RWPE1 (cell line): ENCODE results near the gene TMEM52.

Source experiments
- CTCF ChIA-PET: fragments of 350-600 bp; sonication (Branson Sonifier 250); formaldehyde crosslinking; extraction: SDS; loops from one replicate; lab custom pipeline; 2021; lab: Yijun Ruan, JAX
- POLR2A ChIA-PET: fragments of 400-600 bp; formaldehyde crosslinking; extraction: SDS; loops from one replicate; lab custom pipeline; 2020; ENCODE audit warnings: antibody characterized with exemption; ENCODE audit not compliant: low non-redundant PET; lab: Yijun Ruan, JAX
- DNase-seq: peaks from one replicate; pipeline ENCODE4 v3.0.0; 2012; ENCODE audit warnings: low spot score
- H3K27ac ChIP-seq: fragments of 450-650 bp; 2 replicates; pipeline ENCODE4 v1.5.1; 2017
- CTCF ChIP-seq: fragments of 450-650 bp; conservative IDR thresholded peaks from 2 replicates; pipeline ENCODE4 v1.5.1; 2017; ENCODE audit warnings: low read depth, mild to moderate bottlenecking

The TMEM52 gene

GRCh38 chr1:1918901-1919303, at the start of gene TMEM52:
Gene TMEM52, minus strand, starts transcription at chr1:1919279. Its CDS starts 14 bp downstream, at chr1:1919265.
- TF ChIP-seq CTCF: no peak
- CTCF ChIA-PET: no interaction called here
- POLR2A ChIA-PET: interaction anchor here (0.6 kb wide), 1 partner anchor 10 kb away, joined by 3 read pairs; no protein-coding TSS in a partner anchor
- H3K27ac ChIP-seq: peak within 1 kb of the TSS; percentile 75
- no peak for DNase-seq

- ChIA-PET POLR2A (no interaction called here), CTCF (no interaction called here)
- DNase-seq: no peak
- TF ChIP-seq CTCF: no peak
- peak overlapping the region; percentile 95 for H3K27ac ChIP-seq
Observed at GRCh38 chr1:1967879-1968278, 48.8 kb upstream of the TMEM52 start.

GRCh38 chr1:1967151-1967550, 48.1 kb upstream of the TMEM52 start:
- CTCF ChIA-PET: interaction anchor here (1.7 kb wide), 1 partner anchor 78 kb away, joined by 7 read pairs; no protein-coding TSS in a partner anchor

GRCh38 chr1:1966071-1966740, 47.1 kb upstream of the TMEM52 start:
- no peak overlapping the region for H3K27ac ChIP-seq
- POLR2A ChIA-PET: no interaction called here
- CTCF ChIA-PET: interaction anchor here (1.7 kb wide), 1 partner anchor 78 kb away, joined by 7 read pairs; no protein-coding TSS in a partner anchor
- DNase-seq: no peak
- TF ChIP-seq CTCF: no peak

More at GRCh38 chr1:1967151-1967550, 48.1 kb upstream of the TMEM52 start:
- POLR2A ChIA-PET: no interaction called here
- DNase-seq: no peak
- TF ChIP-seq CTCF: no peak
- peak overlapping the region; percentile 26; the same call in 1 of the 2 replicates for H3K27ac ChIP-seq

GRCh38 chr1:1965546-1965945, 46.5 kb upstream of the TMEM52 start:
- H3K27ac ChIP-seq: no peak overlapping the region
- POLR2A ChIA-PET: no interaction called here
- CTCF ChIA-PET: interaction anchor here (1.7 kb wide), 1 partner anchor 79 kb away, joined by 7 read pairs; no protein-coding TSS in a partner anchor
- no peak for DNase-seq
- no peak for TF ChIP-seq CTCF

GRCh38 chr1:1964811-1965210, 45.7 kb upstream of the TMEM52 start:
- POLR2A ChIA-PET: no interaction called here
- DNase-seq: no peak
- H3K27ac ChIP-seq: no peak overlapping the region
- TF ChIP-seq CTCF: no peak
- CTCF ChIA-PET: no interaction called here
